K562 (cell line): ENCODE results near the gene LLPH. TPM values are rescaled to one million over a fixed set of nuclear protein-coding genes. Genes with fewer than 3 reads are reported as not detected.

Source experiments
- ATAC-seq: fragments of 200-7000 bp; cut with Tn5 transposase; 3 replicates; pipeline ENCODE4 v1.9.1; 2020; ENCODE audit warnings: moderate library complexity
- BruUV-seq: library from RNA; stranded (reverse); fragments of 400-500 nt; replicated peaks from 2 replicates; lab custom pipeline; 2021; lab: Mats Ljungman, UMichigan
- CTCF ChIA-PET: fragments of 300-600 bp; formaldehyde crosslinking; extraction: SDS; loops from one replicate; lab custom pipeline; 2021; ENCODE audit warnings: low intra/inter-chr PET ratio; lab: Yijun Ruan, JAX
- POLR2A ChIA-PET: fragments of 300-600, 350-650 bp; sonication (Branson Sonifier 250); formaldehyde crosslinking; extraction: SDS; loops from one replicate; lab custom pipeline; 2021; ENCODE audit warnings: antibody characterized with exemption, inconsistent platforms; lab: Yijun Ruan, JAX
- DNase-seq, 4 experiments: peaks; one replicate each; pipeline versions ENCODE4 v3.0.0 to v3.0.0-alpha.2; 2011 to 2018; ENCODE audit warnings: low spot score in 3 of 4, mixed read lengths in 3 of 4; ENCODE audit errors: extremely low read depth in 1 of 4
- FAIRE-seq: peaks from 2 replicates; lab custom pipeline; 2011; peaks lifted over from hg19 to GRCh38; lab: Jason Lieb, UNC
- H2AFZ ChIP-seq: 2 replicates; pipeline ENCODE4 v1.6.0; 2011; ENCODE audit warnings: low read depth, low read length, control low read depth, inconsistent platforms
- H3K27ac ChIP-seq: fragments of 200-600 bp; 3 replicates; pipeline ENCODE4 v1.8.0; 2011; ENCODE audit warnings: low read depth, mild to moderate bottlenecking, control low read depth, inconsistent platforms, low read length, moderate library complexity, mixed read lengths; ENCODE audit errors: extremely low read depth
- H3K27me3 ChIP-seq, 2 experiments: fragments of 300-600 bp in 1 of 2; 2 replicates in 1 of 2; 3 replicates in 1 of 2; pipeline versions ENCODE4 v1.6.0 to v1.8.0; 2011; ENCODE audit warnings: inconsistent platforms in 2 of 2, low read length in 2 of 2, mild to moderate bottlenecking in 1 of 2, mixed read lengths in 1 of 2, moderate library complexity in 1 of 2; ENCODE audit not compliant: control insufficient read depth in 2 of 2, insufficient read depth in 2 of 2
- H3K36me3 ChIP-seq: fragments of 300-600 bp; 3 replicates; pipeline ENCODE4 v1.8.0; 2011; ENCODE audit warnings: mild to moderate bottlenecking, low read length, inconsistent platforms; ENCODE audit not compliant: control insufficient read depth, insufficient read depth
- H3K4me1 ChIP-seq, 2 experiments: fragments of 200-600 bp in 1 of 2; replicated peaks in 1 of 2; 2 replicates in 1 of 2; 3 replicates in 1 of 2; pipeline versions ENCODE4 v1.5.1 to v1.8.0; 2011; ENCODE audit warnings: inconsistent platforms in 2 of 2, low read length in 2 of 2, mild to moderate bottlenecking in 1 of 2, mixed read lengths in 1 of 2, moderate library complexity in 1 of 2; ENCODE audit not compliant: control insufficient read depth in 2 of 2, insufficient read depth in 2 of 2
- H3K4me2 ChIP-seq: 2 replicates; pipeline ENCODE4 v1.6.1; 2011; ENCODE audit warnings: low read length, control low read depth, inconsistent platforms, mixed read lengths; ENCODE audit not compliant: insufficient read depth
- H3K4me3 ChIP-seq: fragments of 200-600 bp; sonication (generic), shearing (Covaris generic); 2 replicates; pipeline ENCODE4 v1.5.1; 2016; ENCODE audit warnings: control low read depth, inconsistent platforms
- H3K79me2 ChIP-seq: fragments of 200-600 bp; 3 replicates; pipeline ENCODE4 v1.8.0; 2011; ENCODE audit warnings: low read length, inconsistent platforms; ENCODE audit not compliant: control insufficient read depth, insufficient read depth
- H3K9ac ChIP-seq, 2 experiments: 2 replicates each; pipeline versions ENCODE4 v1.6.0 to v1.6.1; 2011; ENCODE audit warnings: low read depth in 2 of 2, low read length in 2 of 2, control low read depth in 1 of 2, inconsistent platforms in 1 of 2, mild to moderate bottlenecking in 1 of 2, mixed read lengths in 1 of 2; ENCODE audit not compliant: insufficient read depth in 1 of 2
- H3K9me1 ChIP-seq: one replicate; pipeline ENCODE4 v1.6.0; 2011; ENCODE audit warnings: inconsistent platforms, mild to moderate bottlenecking, low read length, moderate library complexity; ENCODE audit not compliant: control insufficient read depth, insufficient read depth
- H3K9me3 ChIP-seq: replicated peaks from 2 replicates; pipeline ENCODE4 v1.5.1; 2011; ENCODE audit warnings: low read depth, low read length, inconsistent platforms; ENCODE audit not compliant: control insufficient read depth, insufficient read depth
- H4K20me1 ChIP-seq: replicated peaks from 2 replicates; pipeline ENCODE4 v1.6.1; 2011; ENCODE audit warnings: low read length, inconsistent platforms, mixed read lengths; ENCODE audit not compliant: control insufficient read depth, insufficient read depth
- ARID2 ChIP-seq: fragments of 450-650 bp; IDR thresholded peaks from 2 replicates; pipeline ENCODE4 v1.6.1; 2017; ENCODE audit warnings: antibody characterized with exemption, mild to moderate bottlenecking
- HINFP ChIP-seq: fragments of 450-650 bp; conservative IDR thresholded peaks from 2 replicates; pipeline ENCODE4 v1.6.1; 2016; ENCODE audit warnings: missing genetic modification characterization, low read depth, mild to moderate bottlenecking, control low read depth, missing compliant biosample characterization
- LCOR ChIP-seq: sonication (generic); formaldehyde crosslinking; IDR thresholded peaks from 2 replicates; pipeline ENCODE4 v1.8.0; 2022; ENCODE audit warnings: mild to moderate bottlenecking, missing genetic modification reagents
- NR2C1 ChIP-seq, 2 experiments: fragments of 450-650 bp; IDR thresholded peaks; 2 replicates each; pipeline ENCODE4 v1.6.1; 2017; ENCODE audit warnings: mild to moderate bottlenecking in 2 of 2, antibody characterized with exemption in 1 of 2, inconsistent platforms in 1 of 2, missing compliant biosample characterization in 1 of 2, missing genetic modification characterization in 1 of 2
- PTTG1 ChIP-seq: fragments of 450-650 bp; IDR thresholded peaks from 2 replicates; pipeline ENCODE4 v1.6.1; 2016; ENCODE audit warnings: low read depth, mild to moderate bottlenecking, missing genetic modification characterization, missing compliant biosample characterization
- RCOR1 ChIP-seq, 2 experiments: IDR thresholded peaks; 2 replicates each; pipeline ENCODE4 v1.6.1; 2012; ENCODE audit warnings: low read depth in 2 of 2, low read length in 2 of 2, borderline replicate concordance in 1 of 2, improper control_type of control experiment in 1 of 2
- SNIP1 ChIP-seq: fragments of 450-650 bp; IDR thresholded peaks from 2 replicates; pipeline ENCODE4 v1.7.1; 2017; ENCODE audit warnings: low read depth, mild to moderate bottlenecking
- YBX1 ChIP-seq: fragments of 450-650 bp; IDR thresholded peaks from 2 replicates; pipeline ENCODE4 v1.7.1; 2016; ENCODE audit warnings: mild to moderate bottlenecking
- ZBTB43 ChIP-seq: sonication (generic); formaldehyde crosslinking; IDR thresholded peaks from 2 replicates; pipeline ENCODE4 v1.8.0; 2023; ENCODE audit warnings: mild to moderate bottlenecking, missing genetic modification reagents
- ZBTB5 ChIP-seq: fragments of 450-650 bp; IDR thresholded peaks from 2 replicates; pipeline ENCODE4 v1.6.1; 2017; ENCODE audit warnings: antibody characterized with exemption
- ZFP30 ChIP-seq: fragments of 250-450 bp; sonication (Bioruptor Pico); IDR thresholded peaks from 2 replicates; pipeline ENCODE4 v1.8.0; 2022; ENCODE audit warnings: moderate library complexity, mild to moderate bottlenecking, inconsistent platforms, borderline replicate concordance
- ZFP91 ChIP-seq: sonication (generic); formaldehyde crosslinking; IDR thresholded peaks from 2 replicates; pipeline ENCODE4 v1.8.0; 2022; ENCODE audit warnings: mild to moderate bottlenecking, missing genetic modification reagents
- ZNF224 ChIP-seq: sonication (generic); formaldehyde crosslinking; IDR thresholded peaks from 2 replicates; pipeline ENCODE4 v1.8.0; 2022; ENCODE audit warnings: mild to moderate bottlenecking, missing genetic modification reagents
- ZNF274 ChIP-seq: IDR thresholded peaks from 2 replicates; pipeline ENCODE4 v1.6.1; 2011; ENCODE audit warnings: low read depth, mild to moderate bottlenecking, low read length, moderate library complexity, borderline replicate concordance
- ZNF551 ChIP-seq: fragments of 250-450 bp; sonication (Bioruptor Pico); IDR thresholded peaks from 2 replicates; pipeline ENCODE4 v1.5.0; 2021; ENCODE audit warnings: mild to moderate bottlenecking, moderate library complexity
- WGBS: fragments of 100-300 bp; shearing (Covaris generic); methylation state at CpG from one replicate; pipeline ENCODE4 v1.1.6; 2016; ENCODE audit warnings: low coverage, mixed read lengths; ENCODE audit not compliant: insufficient coverage; ENCODE audit errors: missing lambda C conversion rate; 5-methylcytosine and 5-hydroxymethylcytosine counted together
- in situ Hi-C: fragments of 300-500 bp; cut with MboI; formaldehyde crosslinking; loops from 4 replicates; pipeline ENCODE4 v1.15.0; 2018; ENCODE audit warnings: inconsistent platforms, mixed read lengths
- intact Hi-C: fragments of 100-400 bp; cut with micrococcal nuclease; formaldehyde crosslinking; loops from 2 replicates; pipeline ENCODE4 v1.14.2; 2022
- polyA plus RNA-seq, 8 experiments: library from polyadenylated mRNA; depleted of rRNA in 4 of 8; stranded (reverse) in 5 of 8; unstranded in 3 of 8; fragments of >200 nt; fragmentation: Nextera tagmentation in 2 of 8; fragmentation: Illumina TruSeq in 1 of 8; extraction: Ambion mirVana in 2 of 8; extraction: Trizol in 1 of 8; gene quantifications; 2 replicates each; pipeline versions ENCODE4 v1.2.1 to v1.2.3, GENCODE V29; 2011 to 2014; ENCODE audit warnings: inconsistent platforms in 1 of 8, missing spikeins in 1 of 8
- total RNA-seq, 7 experiments: library from RNA; depleted of rRNA in 6 of 7; stranded (reverse); fragments of >200 nt in 6 of 7; fragmentation: Illumina TruSeq in 2 of 7; extraction: Trizol in 2 of 7; gene quantifications; 2 replicates each; pipeline versions ENCODE4 v1.2.1 to v1.2.3, GENCODE V29; 2011 to 2021; ENCODE audit warnings: low replicate concordance in 1 of 7

Gene LLPH
- total and polyA plus RNA-seq, 9 of the 15 experiments (the other 6 are each of a cell fraction or from before 2014, with no cell fraction given) = 19.1 to 87.3 (median 59.6) TPM

GRCh38 chr12:66077542-66077941 lies 53.0 kb downstream of the LLPH start:
- Histone ChIP-seq H3K79me2 (no peaks in the 10 kb centered on the region), H3K4me3 (no peak overlapping the region), H3K4me2 (no peak overlapping the region), H3K4me1 (no peaks in the 10 kb centered on the region), H3K27ac (no peak overlapping the region), H3K9ac (no peak overlapping the region), H3K9me3 (no peaks in the 10 kb centered on the region), H2AFZ (no peak overlapping the region), H4K20me1 (no peaks in the 10 kb centered on the region), H3K27me3 (no peaks in the 10 kb centered on the region; a peak in 1 of 5 replicates), H3K9me1 (no peaks in the 10 kb centered on the region), H3K36me3 (no peaks in the 10 kb centered on the region)
- ATAC-seq = no peak
- no peak for DNase-seq
- in situ Hi-C loops (no loop called here), intact Hi-C loops (no loop called here)
- POLR2A ChIA-PET = no interaction called here
- FAIRE-seq = no peak
- no TSS peak for BruUV-seq
- TF ChIP-seq ZBTB5 (no peak), HINFP (tag) (no peak), LCOR (CRISPR knock-in tag) (no peak), RCOR1 (IDR thresholded peaks at IDR 0.05; ENCODE audit: borderline replicate concordance in 1 of 2, low read depth in 2 of 2, low read length in 2 of 2) (no peak), ZNF274 (no peak), YBX1 (no peak), ZNF551 (CRISPR knock-in tag) (no peak), PTTG1 (tag) (no peak), ZNF224 (CRISPR knock-in tag) (no peak), ZFP30 (CRISPR knock-in tag) (no peak), NR2C1 (IDR thresholded peaks at IDR 0.05) (no peak), NR2C1 (tag; IDR thresholded peaks at IDR 0.05) (no peak), ZBTB43 (CRISPR knock-in tag) (no peak), ZFP91 (CRISPR knock-in tag) (no peak), SNIP1 (no peak), ARID2 (no peak)
- CTCF ChIA-PET = no interaction called here
- WGBS = 0% methylated on average over 1 of the region's 1 CpG
